Panc1 (cell line): ENCODE measurements around the gene IL36B. TPM values are rescaled to one million over a fixed set of nuclear protein-coding genes. Genes with fewer than 3 reads are reported as not detected.

Source experiments
- ATAC-seq: fragments of 200-7000 bp; cut with Tn5 transposase; 2 replicates; pipeline ENCODE4 v1.9.1; 2020; ENCODE audit warnings: mild to moderate bottlenecking, moderate library complexity
- BruUV-seq: library from RNA; stranded (reverse); fragments of 400-500 nt; replicated peaks from 2 replicates; lab custom pipeline; 2021; lab: Mats Ljungman, UMichigan
- CTCF ChIA-PET: fragments of 300-600 bp; sonication (Branson Sonifier 250); formaldehyde crosslinking; loops from one replicate; lab custom pipeline; 2022; ENCODE audit warnings: antibody characterized with exemption; lab: Charles Lee
- POLR2A ChIA-PET: fragments of 300-600 bp; sonication (Branson Sonifier 250); formaldehyde crosslinking; loops from one replicate; lab custom pipeline; 2022; ENCODE audit warnings: antibody characterized with exemption; lab: Charles Lee
- DNase-seq: peaks from one replicate; pipeline ENCODE4 v3.0.0-alpha.2; 2010; ENCODE audit warnings: low read depth, low spot score
- H3K27ac ChIP-seq: 2 replicates; pipeline ENCODE4 v1.5.1; 2011; ENCODE audit warnings: mild to moderate bottlenecking, low read length, inconsistent platforms
- H3K27me3 ChIP-seq: fragments of 200-500 bp; sonication (Bioruptor generic); 2 replicates; pipeline ENCODE4 v1.6.0; 2014; ENCODE audit warnings: low read length, inconsistent platforms; ENCODE audit not compliant: control insufficient read depth, insufficient read depth
- H3K36me3 ChIP-seq: fragments of 200-500 bp; sonication (Bioruptor generic); 2 replicates; pipeline ENCODE4 v1.5.1; 2014; ENCODE audit warnings: inconsistent platforms, mild to moderate bottlenecking, low read length, moderate library complexity; ENCODE audit not compliant: control insufficient read depth, insufficient read depth
- H3K4me1 ChIP-seq: 2 replicates; pipeline ENCODE4 v1.5.1; 2011; ENCODE audit warnings: inconsistent platforms, mild to moderate bottlenecking, low read length, moderate library complexity; ENCODE audit not compliant: control insufficient read depth, insufficient read depth
- H3K4me3 ChIP-seq, 2 experiments: 2 replicates each; pipeline ENCODE4 v1.5.1; 2011 to 2012; ENCODE audit warnings: low read depth in 2 of 2, low read length in 2 of 2, mild to moderate bottlenecking in 2 of 2, inconsistent platforms in 1 of 2, moderate library complexity in 1 of 2
- H3K9me3 ChIP-seq: fragments of 200-500 bp; sonication (Bioruptor generic); 2 replicates; pipeline ENCODE4 v1.5.1; 2014; ENCODE audit warnings: low read depth, mild to moderate bottlenecking, inconsistent platforms, low read length, moderate library complexity; ENCODE audit not compliant: control insufficient read depth, insufficient read depth
- POLR2AphosphoS5 ChIP-seq: IDR thresholded peaks from 2 replicates; pipeline ENCODE4 v1.6.1; 2012; ENCODE audit warnings: mild to moderate bottlenecking, low read depth, low read length, moderate library complexity
- SIN3A ChIP-seq: IDR thresholded peaks from 2 replicates; pipeline ENCODE4 v1.6.1; 2012; ENCODE audit warnings: low read depth, mild to moderate bottlenecking, low read length, moderate library complexity, borderline replicate concordance; ENCODE audit not compliant: insufficient read depth
- TCF7L2 ChIP-seq: IDR thresholded peaks from 2 replicates; pipeline ENCODE4 v1.6.1; 2011; ENCODE audit warnings: mild to moderate bottlenecking, low read depth, low read length, inconsistent platforms
- in situ Hi-C: cut with HindIII; loops from 2 replicates; pipeline ENCODE4 v1.10.0; 2016; ENCODE audit warnings: low sequenced_read_pairs, low pct_unique_long_range_greater_than_20kb
- intact Hi-C: fragments of 100-400 bp; cut with micrococcal nuclease; formaldehyde crosslinking; loops from one replicate; pipeline ENCODE4 v1.10.0; 2022; ENCODE audit not compliant: unreplicated experiment
- total RNA-seq: library from RNA; stranded (reverse); gene quantifications from one replicate; pipeline ENCODE4 v1.2.1, GENCODE V29; 2021; ENCODE audit not compliant: unreplicated experiment
- TF ChIP-seq, protein P1 (sequence below): fragments of 450-650 bp; IDR thresholded peaks from 2 replicates; pipeline ENCODE4 v1.5.1; 2017; ENCODE audit warnings: mild to moderate bottlenecking
- TF ChIP-seq, protein P2 (sequence below), 2 experiments: IDR thresholded peaks; 2 replicates each; pipeline ENCODE4 v1.6.1; 2011 to 2012; ENCODE audit warnings: low read depth in 2 of 2, control low read depth in 1 of 2, low read length in 1 of 2, mild to moderate bottlenecking in 1 of 2, moderate library complexity in 1 of 2; ENCODE audit not compliant: insufficient read depth in 1 of 2

The IL36B gene
- total RNA-seq, 1 experiment from 2014 or later = not detected

DNA sequence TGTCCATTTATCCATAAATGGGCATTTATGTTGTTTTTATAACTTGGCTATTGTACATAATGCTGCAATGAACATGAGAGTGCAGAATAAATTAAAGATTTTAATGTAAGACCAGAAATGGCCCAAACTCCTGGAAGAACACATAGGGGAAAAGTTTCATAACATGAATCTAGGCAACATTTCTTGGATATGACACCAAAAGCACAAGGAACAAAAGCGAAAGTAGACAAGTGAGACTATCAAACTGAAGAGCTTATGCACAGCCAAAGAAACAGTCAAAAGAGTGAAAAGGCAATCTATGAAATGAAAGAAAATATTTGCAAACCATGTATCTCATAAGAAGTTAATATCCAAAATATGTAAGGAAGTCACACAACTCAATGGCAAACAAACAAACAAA, 41.6 kb downstream of the IL36B start:
- POLR2A ChIA-PET = no interaction called here

DNA sequence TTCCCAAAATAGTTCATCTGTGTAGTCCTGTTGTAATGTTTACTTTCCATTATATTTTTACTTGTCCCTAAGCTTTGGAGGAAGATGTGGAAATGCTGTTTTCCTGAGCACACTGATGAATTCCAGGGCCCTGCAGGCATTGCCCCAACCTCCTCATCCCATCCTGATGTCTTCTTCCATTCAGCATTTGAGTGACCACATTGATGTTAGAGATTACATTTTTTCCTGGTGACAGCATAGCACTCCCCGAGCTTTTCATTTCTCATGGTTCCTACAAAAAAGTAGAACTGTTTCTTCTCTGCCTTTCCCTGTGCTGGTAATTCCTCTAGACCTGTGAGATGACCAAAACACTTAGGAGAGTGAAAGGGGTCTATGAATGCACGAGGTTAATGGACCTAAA, 42.6 kb downstream of the IL36B start:
- DNase-seq = no peak
- in situ Hi-C loops (no loop called here), intact Hi-C loops (no loop called here)
- TF ChIP-seq POLR2AphosphoS5 = no peak
- TF ChIP-seq, protein P1, sequence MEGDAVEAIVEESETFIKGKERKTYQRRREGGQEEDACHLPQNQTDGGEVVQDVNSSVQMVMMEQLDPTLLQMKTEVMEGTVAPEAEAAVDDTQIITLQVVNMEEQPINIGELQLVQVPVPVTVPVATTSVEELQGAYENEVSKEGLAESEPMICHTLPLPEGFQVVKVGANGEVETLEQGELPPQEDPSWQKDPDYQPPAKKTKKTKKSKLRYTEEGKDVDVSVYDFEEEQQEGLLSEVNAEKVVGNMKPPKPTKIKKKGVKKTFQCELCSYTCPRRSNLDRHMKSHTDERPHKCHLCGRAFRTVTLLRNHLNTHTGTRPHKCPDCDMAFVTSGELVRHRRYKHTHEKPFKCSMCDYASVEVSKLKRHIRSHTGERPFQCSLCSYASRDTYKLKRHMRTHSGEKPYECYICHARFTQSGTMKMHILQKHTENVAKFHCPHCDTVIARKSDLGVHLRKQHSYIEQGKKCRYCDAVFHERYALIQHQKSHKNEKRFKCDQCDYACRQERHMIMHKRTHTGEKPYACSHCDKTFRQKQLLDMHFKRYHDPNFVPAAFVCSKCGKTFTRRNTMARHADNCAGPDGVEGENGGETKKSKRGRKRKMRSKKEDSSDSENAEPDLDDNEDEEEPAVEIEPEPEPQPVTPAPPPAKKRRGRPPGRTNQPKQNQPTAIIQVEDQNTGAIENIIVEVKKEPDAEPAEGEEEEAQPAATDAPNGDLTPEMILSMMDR = no peak
- TF ChIP-seq SIN3A = no peak
- TF ChIP-seq, protein P2, sequence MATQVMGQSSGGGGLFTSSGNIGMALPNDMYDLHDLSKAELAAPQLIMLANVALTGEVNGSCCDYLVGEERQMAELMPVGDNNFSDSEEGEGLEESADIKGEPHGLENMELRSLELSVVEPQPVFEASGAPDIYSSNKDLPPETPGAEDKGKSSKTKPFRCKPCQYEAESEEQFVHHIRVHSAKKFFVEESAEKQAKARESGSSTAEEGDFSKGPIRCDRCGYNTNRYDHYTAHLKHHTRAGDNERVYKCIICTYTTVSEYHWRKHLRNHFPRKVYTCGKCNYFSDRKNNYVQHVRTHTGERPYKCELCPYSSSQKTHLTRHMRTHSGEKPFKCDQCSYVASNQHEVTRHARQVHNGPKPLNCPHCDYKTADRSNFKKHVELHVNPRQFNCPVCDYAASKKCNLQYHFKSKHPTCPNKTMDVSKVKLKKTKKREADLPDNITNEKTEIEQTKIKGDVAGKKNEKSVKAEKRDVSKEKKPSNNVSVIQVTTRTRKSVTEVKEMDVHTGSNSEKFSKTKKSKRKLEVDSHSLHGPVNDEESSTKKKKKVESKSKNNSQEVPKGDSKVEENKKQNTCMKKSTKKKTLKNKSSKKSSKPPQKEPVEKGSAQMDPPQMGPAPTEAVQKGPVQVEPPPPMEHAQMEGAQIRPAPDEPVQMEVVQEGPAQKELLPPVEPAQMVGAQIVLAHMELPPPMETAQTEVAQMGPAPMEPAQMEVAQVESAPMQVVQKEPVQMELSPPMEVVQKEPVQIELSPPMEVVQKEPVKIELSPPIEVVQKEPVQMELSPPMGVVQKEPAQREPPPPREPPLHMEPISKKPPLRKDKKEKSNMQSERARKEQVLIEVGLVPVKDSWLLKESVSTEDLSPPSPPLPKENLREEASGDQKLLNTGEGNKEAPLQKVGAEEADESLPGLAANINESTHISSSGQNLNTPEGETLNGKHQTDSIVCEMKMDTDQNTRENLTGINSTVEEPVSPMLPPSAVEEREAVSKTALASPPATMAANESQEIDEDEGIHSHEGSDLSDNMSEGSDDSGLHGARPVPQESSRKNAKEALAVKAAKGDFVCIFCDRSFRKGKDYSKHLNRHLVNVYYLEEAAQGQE (IDR thresholded peaks at IDR 0.05; ENCODE audit: insufficient read depth in 1 of 2, low read depth in 2 of 2, low read length in 1 of 2) = no peak
- no peak for TF ChIP-seq TCF7L2
- CTCF ChIA-PET = no interaction called here
- Histone ChIP-seq H3K9me3 (no peaks in the 10 kb centered on the region), H3K4me1 (no peaks in the 10 kb centered on the region), H3K36me3 (no peaks in the 10 kb centered on the region), H3K4me3 (no peak overlapping the region), H3K27ac (no peak overlapping the region), H3K27me3 (no peaks in the 10 kb centered on the region)
- POLR2A ChIA-PET = no interaction called here
- no peak for ATAC-seq
- no TSS peak for BruUV-seq

More for the DNA sequence above, 41.6 kb downstream of the IL36B start:
- CTCF ChIA-PET = no interaction called here
- Histone ChIP-seq H3K27me3 (no peaks in the 10 kb centered on the region), H3K9me3 (no peaks in the 10 kb centered on the region), H3K27ac (no peak overlapping the region), H3K4me1 (no peaks in the 10 kb centered on the region), H3K36me3 (no peaks in the 10 kb centered on the region), H3K4me3 (no peak overlapping the region)
- BruUV-seq = no TSS peak
- ATAC-seq (no peak), DNase-seq (no peak)
- TF ChIP-seq, protein P2 (IDR thresholded peaks at IDR 0.05; ENCODE audit: insufficient read depth in 1 of 2, low read depth in 2 of 2, low read length in 1 of 2) = no peak
- TF ChIP-seq, protein P1 = no peak
- no peak for TF ChIP-seq POLR2AphosphoS5
- TF ChIP-seq TCF7L2 = no peak
- TF ChIP-seq SIN3A = no peak
- intact Hi-C loops (no loop called here), in situ Hi-C loops (no loop called here)
